ENCODE data around the gene DNAH1.

DNA sequence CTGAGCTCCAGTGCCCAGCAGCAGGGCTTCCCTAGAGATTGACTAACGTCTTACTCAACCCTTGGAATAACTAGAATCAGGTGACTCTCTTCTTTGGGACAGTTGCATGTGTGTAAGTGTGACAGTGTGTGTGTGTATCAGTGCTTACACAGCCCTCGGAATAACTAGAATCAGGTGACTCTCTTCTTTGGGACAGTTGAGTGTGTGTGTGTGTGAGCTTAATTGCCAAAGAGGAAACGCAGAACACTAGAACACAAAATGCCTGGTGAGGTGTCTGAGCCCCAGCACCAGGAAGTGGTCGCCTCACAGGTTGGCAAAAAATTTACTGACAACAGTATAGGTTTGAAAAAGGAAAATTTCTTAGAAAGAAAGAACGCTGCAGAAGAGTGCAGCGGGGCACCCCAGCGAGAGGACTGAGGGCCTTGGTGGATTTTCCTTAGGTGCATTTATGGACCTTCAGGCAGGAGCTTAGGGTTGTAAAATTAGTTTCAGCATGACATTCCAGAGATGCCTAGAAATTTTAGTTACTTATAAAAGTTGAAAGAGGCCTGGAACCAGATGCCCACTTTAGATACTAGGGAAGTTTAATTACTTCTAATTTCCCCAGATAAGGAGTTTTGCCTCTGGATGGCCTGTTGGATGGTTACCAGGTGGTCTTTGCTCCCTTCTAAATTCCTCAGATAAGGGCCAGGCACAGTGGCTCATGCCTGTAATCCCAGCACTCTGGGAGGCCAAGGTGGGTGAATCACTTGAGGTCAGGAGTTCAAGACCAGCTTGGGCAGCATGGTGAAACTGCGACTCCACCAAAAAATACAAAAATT lies 33.9 kb upstream of the DNAH1 start:
- TF ChIP-seq, protein P1, sequence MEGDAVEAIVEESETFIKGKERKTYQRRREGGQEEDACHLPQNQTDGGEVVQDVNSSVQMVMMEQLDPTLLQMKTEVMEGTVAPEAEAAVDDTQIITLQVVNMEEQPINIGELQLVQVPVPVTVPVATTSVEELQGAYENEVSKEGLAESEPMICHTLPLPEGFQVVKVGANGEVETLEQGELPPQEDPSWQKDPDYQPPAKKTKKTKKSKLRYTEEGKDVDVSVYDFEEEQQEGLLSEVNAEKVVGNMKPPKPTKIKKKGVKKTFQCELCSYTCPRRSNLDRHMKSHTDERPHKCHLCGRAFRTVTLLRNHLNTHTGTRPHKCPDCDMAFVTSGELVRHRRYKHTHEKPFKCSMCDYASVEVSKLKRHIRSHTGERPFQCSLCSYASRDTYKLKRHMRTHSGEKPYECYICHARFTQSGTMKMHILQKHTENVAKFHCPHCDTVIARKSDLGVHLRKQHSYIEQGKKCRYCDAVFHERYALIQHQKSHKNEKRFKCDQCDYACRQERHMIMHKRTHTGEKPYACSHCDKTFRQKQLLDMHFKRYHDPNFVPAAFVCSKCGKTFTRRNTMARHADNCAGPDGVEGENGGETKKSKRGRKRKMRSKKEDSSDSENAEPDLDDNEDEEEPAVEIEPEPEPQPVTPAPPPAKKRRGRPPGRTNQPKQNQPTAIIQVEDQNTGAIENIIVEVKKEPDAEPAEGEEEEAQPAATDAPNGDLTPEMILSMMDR (IDR thresholded peaks at IDR 0.05) = no peak
- no peak for TF ChIP-seq POLR2A (IDR thresholded peaks at IDR 0.05)
- no peak for TF ChIP-seq EP300 (IDR thresholded peaks at IDR 0.05)
